Activated T-helper 1 cell treated with anti-CD3 and anti-CD28 coated beads, Interleukin-2, amount 50 U/mL, for 16 hours (primary cell): ENCODE results near the gene USPL1.

Experiments
- DNase-seq, 2 donors: peaks; one replicate each; pipeline ENCODE4 v3.0.0-alpha.2; 2020; ENCODE audit warnings: low read depth in 1 of 2, low spot score in 1 of 2

Gene USPL1

GRCh38 chr13:30656178-30656577 lies 38.5 kb downstream of the USPL1 start:
- DNase-seq: no peak

- DNase-seq: no peak
Observed at GRCh38 chr13:30659980-30660379, 42.3 kb downstream of the USPL1 start.

DNA sequence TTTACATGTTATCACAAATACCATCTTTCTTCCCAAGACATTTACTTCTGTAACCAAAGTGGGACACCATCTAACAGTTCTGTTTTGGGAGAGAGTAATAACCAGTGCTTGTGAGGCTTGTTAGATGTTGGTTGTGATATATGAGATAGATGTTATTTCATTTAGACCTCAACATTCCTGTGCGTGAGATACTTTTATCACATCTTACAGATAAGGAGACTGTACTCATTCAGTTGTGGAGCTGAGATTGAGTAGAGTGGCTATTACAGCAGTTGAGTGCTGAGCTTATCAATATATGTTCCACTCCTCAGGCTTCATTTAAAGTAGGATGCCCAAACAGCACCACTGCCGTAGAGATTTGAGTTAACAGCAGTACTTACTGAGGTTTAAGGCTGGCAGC lies 43.1 kb downstream of the USPL1 start:
- DNase-seq: no peak

DNA sequence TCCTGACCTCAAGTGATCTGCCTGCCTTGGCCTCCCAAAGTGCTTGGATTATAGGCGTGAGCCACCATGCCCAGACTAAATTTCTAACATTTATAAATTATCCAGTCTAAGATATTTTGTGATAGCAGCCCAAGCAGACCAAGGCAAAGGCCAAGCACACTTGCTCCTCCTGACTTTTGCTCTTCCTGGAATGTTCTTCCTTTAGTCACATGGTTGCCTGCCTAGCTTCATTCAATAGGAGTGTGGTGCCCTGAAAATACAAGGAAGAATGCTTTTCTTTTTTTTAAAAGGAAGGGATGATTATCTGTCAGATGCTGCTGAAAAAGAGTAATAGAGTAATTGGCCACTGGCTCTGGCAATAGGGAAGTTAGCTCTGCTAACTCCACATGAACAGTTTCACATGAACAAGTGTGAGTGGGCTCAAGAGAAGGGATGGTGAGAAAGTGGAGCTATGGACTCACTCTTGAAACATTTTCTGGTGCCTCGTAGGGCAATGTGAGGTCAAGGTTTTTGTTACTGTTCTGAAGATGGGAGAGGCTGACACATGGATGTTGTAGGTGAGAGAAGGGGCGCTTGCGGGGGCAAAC lies 47.1 kb downstream of the USPL1 start:
- DNase-seq: no peak

- no peak for DNase-seq
Observed at GRCh38 chr13:30665638-30666037, 47.9 kb downstream of the USPL1 start.

DNA sequence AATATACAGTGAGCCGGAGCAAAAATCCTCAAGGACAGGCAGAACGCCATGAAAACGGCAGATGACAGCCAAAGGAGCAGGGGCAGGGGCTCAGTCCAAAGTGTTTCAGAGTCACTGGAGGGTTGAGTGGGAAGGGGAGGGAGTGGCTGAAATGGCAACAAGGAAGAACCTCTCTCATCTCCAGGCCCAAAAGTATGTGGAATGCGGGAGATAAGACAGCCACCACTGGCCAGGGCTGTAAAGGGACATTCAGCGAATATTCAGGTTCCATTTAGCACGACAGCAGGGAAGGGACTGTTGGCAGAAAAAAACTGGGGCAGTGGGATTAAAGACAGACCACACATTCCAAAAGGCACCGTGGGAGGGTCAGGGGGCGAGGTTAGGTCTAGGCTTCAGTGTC lies 48.4 kb downstream of the USPL1 start:
- no peak for DNase-seq

DNA sequence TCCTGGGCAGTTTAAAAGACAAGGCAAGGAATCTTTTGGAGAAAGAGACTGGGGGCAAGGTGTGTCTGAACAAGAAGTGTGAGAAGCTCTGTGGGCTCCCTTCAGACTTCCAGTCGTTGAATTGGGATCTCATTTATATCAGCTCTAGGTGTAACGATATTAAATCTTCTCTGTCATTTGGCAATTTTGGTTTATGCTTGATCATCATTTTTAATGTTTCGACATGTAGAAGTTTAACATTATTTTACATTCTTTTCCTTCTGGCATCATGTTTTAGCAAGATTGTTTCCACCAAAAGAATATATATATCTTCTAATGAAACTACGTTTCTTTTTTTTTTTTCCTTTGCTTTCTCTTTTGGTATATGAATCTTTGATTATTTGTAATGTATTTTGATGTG lies 49.3 kb downstream of the USPL1 start:
- no peak for DNase-seq

DNA sequence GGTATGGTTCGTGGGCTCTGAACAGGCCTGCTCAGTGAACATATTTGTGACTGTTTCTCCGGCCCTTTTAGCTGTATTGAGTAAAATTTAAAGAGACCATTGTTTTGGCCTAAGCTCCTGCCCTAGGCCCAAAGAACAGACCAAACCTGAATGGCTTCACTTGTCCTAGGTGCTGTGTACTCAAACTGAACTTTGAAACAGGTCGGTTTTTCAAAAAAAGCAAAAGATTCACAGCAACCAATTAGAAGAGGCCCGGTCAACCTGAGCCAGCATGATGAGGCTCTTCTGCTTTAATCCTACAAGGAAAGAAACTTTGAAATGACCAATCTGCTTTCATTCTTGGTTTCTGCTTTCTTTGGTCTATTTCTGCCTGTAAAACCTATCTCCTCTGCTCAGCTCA lies 50.6 kb downstream of the USPL1 start:
- DNase-seq: no peak

DNA sequence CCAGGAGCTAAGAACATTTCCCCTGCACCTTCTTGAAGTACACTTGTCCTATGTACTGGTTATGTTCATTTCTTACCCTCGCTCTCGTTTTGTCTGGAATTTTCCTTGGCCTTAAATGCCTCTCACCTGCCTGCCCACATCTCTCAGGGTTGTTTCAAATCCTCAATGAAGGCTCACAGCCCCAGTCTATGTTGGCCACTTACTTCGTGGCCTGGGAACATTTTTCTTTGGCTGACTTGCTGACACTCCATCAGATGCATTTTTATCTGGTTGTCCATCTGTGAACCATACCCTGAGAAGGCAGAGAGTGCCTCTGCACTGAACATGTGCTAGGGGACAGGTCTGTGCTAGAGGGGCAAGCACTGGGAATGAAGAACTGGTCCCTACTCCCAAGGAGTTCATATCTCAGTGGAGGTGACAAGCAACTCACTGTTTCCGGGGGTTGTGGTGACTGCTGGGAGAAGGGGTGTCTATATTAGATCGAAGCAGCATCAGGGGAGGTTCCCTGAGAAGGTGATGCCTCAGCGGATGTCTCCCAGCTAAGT lies 53.6 kb downstream of the USPL1 start:
- no peak for DNase-seq

- DNase-seq: peak; percentile 76 to 84
Observed at GRCh38 chr13:30673669-30674521, 56.2 kb downstream of the USPL1 start.

GRCh38 chr13:30675717-30676116 lies 58.0 kb downstream of the USPL1 start:
- no peak for DNase-seq

DNA sequence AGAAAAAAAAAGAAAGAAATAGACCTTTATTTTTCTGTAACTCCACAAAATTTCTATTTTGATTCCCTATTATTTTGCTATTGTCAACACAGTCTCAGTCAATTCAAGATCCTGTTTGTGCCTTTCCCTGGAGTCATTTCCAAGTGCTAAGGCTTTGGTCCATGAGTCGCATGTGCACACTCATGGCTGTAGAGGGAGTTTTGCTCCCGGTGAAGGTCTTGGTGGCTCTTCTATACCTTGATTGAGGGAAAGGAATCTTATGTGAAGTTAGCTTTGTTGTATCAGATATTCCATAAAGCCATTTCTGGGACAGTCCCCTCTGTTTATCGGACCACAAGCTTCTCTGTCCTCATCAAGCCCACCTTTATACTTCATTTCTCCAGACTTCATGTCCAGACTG lies 59.0 kb downstream of the USPL1 start:
- DNase-seq: no peak

DNA sequence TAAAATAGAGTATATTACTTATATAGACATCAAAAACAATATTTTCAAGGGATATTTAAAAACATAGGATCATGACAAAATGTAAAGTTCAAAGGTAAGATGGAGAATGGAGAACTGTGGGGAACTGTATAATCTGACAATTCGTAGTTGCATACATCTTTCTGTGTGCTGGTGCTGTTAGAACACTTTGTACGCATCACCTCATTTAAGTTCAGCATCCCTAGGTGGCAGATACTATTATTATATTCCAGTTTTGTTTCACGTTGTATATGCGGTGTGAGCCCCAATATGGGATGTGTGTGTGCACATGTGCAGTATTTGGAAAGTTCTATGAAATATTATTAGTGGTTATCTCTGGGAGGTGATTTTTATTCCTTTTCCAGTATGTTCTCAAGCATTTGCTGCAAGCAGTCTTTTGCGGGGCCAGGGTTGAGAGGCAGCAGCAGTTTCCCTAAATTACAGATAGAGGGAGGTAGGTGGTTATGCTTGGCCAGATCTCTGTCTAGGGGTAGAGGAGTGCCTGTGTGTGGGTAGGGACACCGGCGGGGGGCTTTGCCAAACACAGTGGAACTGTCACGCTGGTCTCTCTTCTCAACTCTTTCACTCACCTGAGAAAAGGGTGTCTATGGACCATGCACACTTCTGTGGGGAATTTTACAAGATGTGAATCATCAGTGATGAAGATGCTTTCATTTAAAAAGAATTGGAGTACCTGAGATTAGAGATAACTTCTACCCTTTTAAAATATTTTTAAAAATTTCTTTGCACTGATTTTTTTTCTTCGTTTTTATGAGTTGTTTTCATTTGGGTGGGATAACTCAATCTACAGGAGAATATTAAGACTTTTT lies 62.0 kb downstream of the USPL1 start:
- DNase-seq: peak in 1 of 2 donors; percentile 5

- DNase-seq: no peak
Observed at GRCh38 chr13:30681843-30682242, 64.1 kb downstream of the USPL1 start.

- no peak for DNase-seq
Observed at GRCh38 chr13:30685320-30685859, 67.7 kb downstream of the USPL1 start.

DNA sequence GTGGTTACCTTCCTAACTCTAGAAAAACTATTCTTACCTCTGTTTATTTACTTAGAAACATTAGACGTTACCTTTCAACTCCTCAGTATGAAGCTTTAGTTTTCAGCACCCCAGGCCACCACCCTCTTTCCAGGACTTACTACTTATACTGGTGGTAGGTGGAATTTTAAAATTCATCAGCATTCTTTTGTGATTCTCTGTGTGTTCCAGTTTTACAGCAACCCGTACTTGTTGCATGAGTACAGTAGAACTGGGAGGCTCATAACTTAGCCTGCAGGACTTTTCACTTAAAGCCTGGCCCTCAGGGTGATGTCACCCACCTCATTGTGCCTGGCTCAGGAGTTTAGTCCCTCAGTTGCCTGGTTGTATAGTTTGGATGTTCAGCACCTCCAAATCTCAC lies 68.3 kb downstream of the USPL1 start:
- no peak for DNase-seq

- no peak for DNase-seq
Observed at GRCh38 chr13:30687601-30688000, 69.9 kb downstream of the USPL1 start.

DNA sequence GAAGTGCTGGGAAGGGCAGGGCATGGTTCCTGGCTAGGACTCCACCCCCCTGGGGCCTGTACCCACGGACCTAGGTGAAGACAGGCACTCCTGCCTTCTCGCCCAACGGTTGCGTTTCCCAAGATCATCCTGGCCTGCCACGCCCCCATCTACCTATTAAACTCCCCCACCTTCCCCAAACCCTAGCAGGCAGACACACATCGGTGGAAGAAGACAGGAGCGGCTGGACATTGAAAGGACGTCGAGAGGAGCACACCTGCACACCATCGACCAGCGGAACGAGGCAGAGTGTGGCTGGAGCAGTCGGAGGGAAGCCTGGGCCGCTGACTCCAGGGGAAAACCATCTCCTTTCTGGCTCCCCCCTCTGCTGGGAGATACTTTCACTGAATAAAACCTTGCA lies 72.0 kb downstream of the USPL1 start:
- no peak for DNase-seq

- no peak for DNase-seq
Observed at GRCh38 chr13:30690282-30691188, 72.8 kb downstream of the USPL1 start.

GRCh38 chr13:30692113-30692512 lies 74.4 kb downstream of the USPL1 start:
- no peak for DNase-seq
